Eye (tissue), 1 donor: ENCODE measurements around the gene HNRNPDL.
"Not testable (repeated sequence)": the region's sequence is repeated elsewhere in the genome, so short reads cannot be mapped to it uniquely, and the experiment has no call there.

Experiments used
- DNase-seq: peaks from one replicate; pipeline ENCODE4 v3.0.0-alpha.2; 2015

HNRNPDL gene

GRCh38 chr4:82431831-82432230 is 1.6 kb upstream of the HNRNPDL start:
- no peak for DNase-seq

- DNase-seq, result no peak
Observed at GRCh38 chr4:82430964-82431745, 893 bp upstream of the HNRNPDL start.

DNA sequence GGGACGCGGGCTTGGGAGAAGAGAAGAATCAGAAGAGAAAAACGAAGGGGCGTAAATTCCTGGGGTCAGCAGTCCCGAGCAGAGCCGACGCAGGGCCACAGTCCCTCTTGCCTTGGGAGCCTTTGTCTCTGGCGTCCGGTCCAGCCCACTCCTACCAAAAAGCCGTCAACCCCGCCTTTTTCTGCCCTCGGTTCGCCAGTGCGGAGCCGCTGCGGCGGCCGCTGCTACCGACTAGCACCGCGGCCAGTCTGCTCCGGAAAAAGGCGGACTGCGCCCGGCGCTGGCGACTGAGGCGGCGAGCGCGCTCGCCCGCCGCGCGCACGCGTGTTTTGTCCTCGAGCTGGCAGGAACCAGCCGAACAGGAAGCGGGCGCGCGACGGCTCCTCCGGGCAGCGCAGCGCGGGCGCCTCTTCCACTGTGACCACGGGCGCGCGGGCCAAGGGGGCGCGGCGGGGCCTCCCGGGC is 502 bp downstream of the HNRNPDL start:
- no peak for DNase-seq

DNA sequence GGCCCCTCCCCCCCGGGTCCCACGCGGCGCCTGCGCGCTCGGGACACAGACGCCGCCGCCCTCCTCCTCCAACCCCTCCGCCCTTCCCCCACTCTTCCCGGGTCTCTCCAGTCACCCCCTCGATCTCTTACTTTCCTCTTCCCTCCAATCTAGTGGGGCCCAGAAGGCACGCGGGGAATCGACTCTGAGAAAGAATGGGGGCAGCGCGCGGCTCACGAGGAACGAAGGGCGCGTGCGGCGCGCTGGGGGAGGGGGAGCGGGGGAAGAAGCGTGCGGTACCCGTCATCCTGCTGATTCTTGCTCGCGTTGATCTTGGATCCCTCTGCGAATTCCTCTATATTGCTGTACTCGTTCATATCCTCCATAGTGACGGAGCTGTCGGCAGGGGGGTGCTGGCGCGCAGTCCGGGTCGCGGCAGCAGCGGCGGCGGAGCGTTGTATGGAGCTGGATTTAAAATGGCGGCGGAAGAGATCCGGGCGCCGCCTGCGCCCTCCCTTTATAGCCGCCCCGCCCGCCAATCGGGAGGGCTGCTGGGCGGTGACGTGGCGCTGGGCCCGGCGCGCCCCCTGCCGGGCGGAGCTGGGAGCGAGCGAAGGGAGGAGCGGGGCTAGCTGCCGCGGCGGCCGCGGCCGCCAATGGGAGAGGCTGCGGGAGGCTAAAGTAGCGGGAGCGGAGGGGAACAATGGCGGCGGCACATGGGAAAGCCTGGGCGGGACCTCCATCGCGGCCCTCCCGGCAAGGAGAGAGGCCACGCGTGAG is 1.1 kb downstream of the HNRNPDL start:
- peak; percentile 99 for DNase-seq

DNA sequence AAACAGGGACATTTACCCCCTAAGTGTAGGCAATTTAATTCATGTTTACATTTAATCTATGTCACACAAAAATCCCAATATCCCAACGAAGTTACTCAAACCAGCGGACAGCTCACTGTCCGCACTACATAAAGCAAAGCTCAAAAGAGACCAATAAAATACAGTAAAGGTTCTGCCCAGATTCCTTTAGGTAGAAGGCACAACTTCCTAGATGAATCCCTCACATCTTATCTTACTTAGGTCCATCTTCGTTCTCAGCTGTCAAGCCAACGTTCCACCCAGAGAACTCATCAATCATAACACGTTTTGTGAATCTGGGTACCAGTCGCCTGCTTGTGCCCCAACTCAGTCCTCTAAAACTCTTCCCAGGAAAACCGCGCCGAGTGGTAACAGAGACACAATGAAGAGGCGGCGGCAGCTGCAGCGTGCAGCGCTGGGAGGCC is 1.7 kb downstream of the HNRNPDL start:
- DNase-seq, result no peak

- DNase-seq, result no peak
Observed at GRCh38 chr4:82425478-82425877, 4.8 kb downstream of the HNRNPDL start.

GRCh38 chr4:82423245-82424054 is 6.8 kb downstream of the HNRNPDL start:
- peak; percentile 8 for DNase-seq

DNA sequence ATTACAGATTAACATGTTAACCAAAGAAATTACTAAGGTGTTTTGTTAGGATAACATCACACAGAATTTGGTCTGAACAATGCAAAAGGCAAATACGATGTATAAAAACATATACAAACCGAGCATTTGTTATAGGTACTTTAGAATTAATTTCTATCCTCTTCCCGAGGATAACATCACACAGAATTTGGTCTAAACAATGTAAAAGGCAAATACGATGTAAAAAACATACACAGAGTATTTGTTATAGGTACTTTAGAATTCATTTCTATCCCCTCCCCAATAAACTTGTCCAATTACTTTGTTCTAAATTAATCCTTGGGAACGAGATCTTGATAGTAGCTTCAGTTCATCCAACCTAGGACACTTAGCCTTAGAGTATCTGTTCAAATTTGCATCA is 7.6 kb downstream of the HNRNPDL start:
- no peak for DNase-seq

- DNase-seq, result peak; percentile 33
Observed at GRCh38 chr4:82421796-82422560, 8.3 kb downstream of the HNRNPDL start.

- DNase-seq, result peak; percentile 9
Observed at GRCh38 chr4:82419451-82419850, 10.8 kb downstream of the HNRNPDL start.

DNA sequence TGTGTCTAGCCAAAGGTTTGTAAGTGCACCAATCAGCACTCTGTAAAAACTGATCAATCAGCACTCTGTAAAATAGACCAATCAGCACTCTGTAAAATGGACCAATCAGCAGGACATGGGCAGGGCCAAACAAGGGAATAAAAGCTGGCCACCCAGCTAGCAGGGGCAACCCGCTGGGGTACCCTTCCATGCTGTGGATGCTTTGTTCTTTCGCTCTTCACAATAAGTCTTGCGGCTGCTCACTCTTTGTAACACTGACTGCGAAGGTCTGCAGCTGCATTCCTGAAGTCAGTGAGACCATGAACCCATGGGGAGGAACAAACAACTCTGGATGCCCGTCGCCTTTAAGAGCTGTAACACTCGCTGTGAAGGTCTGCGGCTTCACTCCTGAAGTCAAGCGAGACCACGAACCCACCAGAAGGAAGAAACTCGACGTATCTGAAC is 14.3 kb downstream of the HNRNPDL start:
- DNase-seq, result peak; percentile 24

- not testable (repeated sequence) for DNase-seq
Observed at GRCh38 chr4:82415061-82415460, 15.2 kb downstream of the HNRNPDL start.

DNA sequence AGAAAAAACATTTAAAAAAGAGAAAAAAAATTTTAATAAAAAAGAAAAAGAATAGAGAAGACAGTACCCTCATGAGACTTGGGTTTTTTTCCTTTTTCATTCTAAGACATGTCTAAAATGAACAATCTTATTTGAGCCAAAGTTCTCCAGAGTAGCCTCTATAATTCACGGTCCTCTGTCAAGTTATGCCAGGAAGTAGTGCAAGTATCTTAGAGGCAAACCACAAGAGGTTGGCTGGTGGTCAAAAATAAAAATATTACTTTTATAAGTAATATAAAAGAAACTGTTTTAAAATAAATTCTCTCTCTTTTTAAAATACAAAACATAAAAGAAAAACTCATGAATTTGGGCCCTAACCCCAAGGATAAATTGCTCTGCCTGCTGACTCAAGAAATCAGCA is 26.5 kb downstream of the HNRNPDL start:
- DNase-seq, result no peak

GRCh38 chr4:82402196-82402775 is 28.0 kb downstream of the HNRNPDL start:
- no peak for DNase-seq

DNA sequence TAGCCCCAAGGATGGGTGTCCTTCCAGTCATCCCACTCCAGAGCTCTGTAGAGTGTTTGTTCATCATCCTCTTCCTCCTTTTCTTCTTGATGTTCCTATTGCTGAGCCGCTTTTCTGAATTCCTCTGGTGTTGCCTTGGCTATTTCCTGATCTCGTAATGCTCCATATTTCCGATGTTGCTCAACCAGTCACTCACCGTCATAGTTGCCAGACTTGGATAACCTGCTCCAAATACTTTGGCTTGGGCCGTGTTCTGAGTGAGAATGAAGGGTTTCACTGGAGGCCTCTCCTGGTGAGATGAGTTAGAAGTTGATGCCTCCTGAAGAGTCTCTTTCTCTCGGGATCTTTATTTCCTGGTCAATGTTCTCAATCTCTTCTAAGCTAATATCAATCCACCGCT is 28.7 kb downstream of the HNRNPDL start:
- DNase-seq, result no peak

- no peak for DNase-seq
Observed at GRCh38 chr4:82398263-82398662, 32.0 kb downstream of the HNRNPDL start.

GRCh38 chr4:82397527-82397926 is 32.7 kb downstream of the HNRNPDL start:
- DNase-seq, result no peak

GRCh38 chr4:82394896-82395295 is 35.4 kb downstream of the HNRNPDL start:
- no peak for DNase-seq

- not testable (repeated sequence) for DNase-seq
Observed at GRCh38 chr4:82390061-82390460, 40.2 kb downstream of the HNRNPDL start.

DNA sequence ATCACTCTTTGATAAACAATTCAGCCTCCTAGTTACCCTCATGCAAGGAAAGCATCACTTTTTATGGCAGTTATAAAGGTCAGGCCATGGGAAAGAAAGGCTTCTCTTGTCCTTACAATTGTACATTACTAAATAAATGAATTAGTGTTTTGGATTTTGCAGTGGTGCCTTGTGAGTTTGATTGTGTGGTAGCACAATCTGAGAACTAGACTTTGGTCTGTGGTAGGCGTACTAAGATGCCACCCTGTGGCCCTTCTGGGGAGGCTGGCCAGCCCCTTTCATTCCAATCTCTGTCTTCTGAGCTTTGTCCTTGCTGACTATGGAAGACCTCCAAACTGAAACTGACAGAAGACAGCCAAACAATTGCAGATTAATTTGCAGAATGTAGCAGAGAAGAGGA is 41.9 kb downstream of the HNRNPDL start:
- DNase-seq, result no peak

GRCh38 chr4:82386312-82386711 is 44.0 kb downstream of the HNRNPDL start:
- not testable (repeated sequence) for DNase-seq

- DNase-seq, result no peak
Observed at GRCh38 chr4:82382751-82383150, 47.5 kb downstream of the HNRNPDL start.
